Kidney (tissue), 22 donors: Measurements from ENCODE around the gene AP1S3. TPM values are rescaled to one million over a fixed set of nuclear protein-coding genes. Genes with fewer than 3 reads are reported as not detected.

ENCODE experiments used
- DNase-seq, 5 donors: peaks; one replicate each; pipeline ENCODE4 v3.0.0-alpha.2; 2013 to 2020
- FAIRE-seq: peaks from 2 replicates; lab custom pipeline; 2012; peaks lifted over from hg19 to GRCh38; lab: Jason Lieb, UNC
- H3K27ac ChIP-seq, 2 donors: one replicate each; pipeline ENCODE4 v1.7.0; 2013; ENCODE audit warnings: low read depth in 2 of 2, low read length in 2 of 2, inconsistent platforms in 1 of 2
- H3K27me3 ChIP-seq: one replicate; pipeline ENCODE4 v1.7.1; 2013; ENCODE audit warnings: low read length, inconsistent platforms; ENCODE audit not compliant: control insufficient read depth, insufficient read depth
- H3K36me3 ChIP-seq, 3 donors: one replicate each; pipeline versions ENCODE4 v1.7.0 to v1.7.1; 2013; ENCODE audit warnings: low read length in 3 of 3, control low read depth in 1 of 3, inconsistent platforms in 1 of 3; ENCODE audit not compliant: insufficient read depth in 3 of 3, control insufficient read depth in 2 of 3
- H3K4me1 ChIP-seq, 3 donors: one replicate each; pipeline versions ENCODE4 v1.7.0 to v1.7.1; 2013; ENCODE audit warnings: low read length in 3 of 3, inconsistent platforms in 1 of 3, low read depth in 1 of 3; ENCODE audit not compliant: control insufficient read depth in 2 of 3, insufficient read depth in 2 of 3
- H3K4me3 ChIP-seq, 3 donors: one replicate each; pipeline versions ENCODE4 v1.7.0 to v1.8.1; 2013; ENCODE audit warnings: low read length in 3 of 3, control low read depth in 1 of 3, inconsistent platforms in 1 of 3
- H3K9ac ChIP-seq, 3 donors: one replicate each; pipeline versions ENCODE4 v1.7.0 to v1.7.1; 2013; ENCODE audit warnings: low read length in 3 of 3, control low read depth in 1 of 3, inconsistent platforms in 1 of 3
- H3K9me3 ChIP-seq, 3 donors: one replicate each; pipeline versions ENCODE4 v1.7.0 to v1.7.1; 2013; ENCODE audit warnings: low read length in 3 of 3, control low read depth in 1 of 3, inconsistent platforms in 1 of 3; ENCODE audit not compliant: control insufficient read depth in 2 of 3, insufficient read depth in 1 of 3
- intact Hi-C: fragments of 100-400 bp; cut with DNase I; formaldehyde crosslinking; loops from one replicate; pipeline ENCODE4 v1.11.1; 2022
- long read RNA-seq, 10 donors: library from polyadenylated mRNA in 1 of 10; unstranded in 1 of 10; transcript quantifications; one replicate each; pipeline ENCODE4 v2.0.0 and lab custom pipeline, GENCODE V29; 2021 to 2026
- polyA plus RNA-seq: library from polyadenylated mRNA; stranded (reverse); fragments of 350-450 nt; fragmentation: Illumina TruSeq; extraction: RNeasy Lipid Tissue Mini Kit (QIAGEN cat#74804); gene quantifications from one replicate; pipeline ENCODE4 v1.2.3, GENCODE V29; 2014; ENCODE audit warnings: low read depth, low replicate concordance; ENCODE audit not compliant: insufficient read depth
- total RNA-seq: library from RNA; stranded (reverse); fragmentation: NEBNext Ultra II Directional; extraction: Animal tissue kit (Norgen Biotek cat#: 25700); gene quantifications from one replicate; pipeline ENCODE4 v1.2.1, GENCODE V29; 2021
- TF ChIP-seq, protein P1 (sequence below): IDR thresholded peaks from 3 replicates; pipeline ENCODE4 v1.5.1; 2012; ENCODE audit warnings: mild to moderate bottlenecking, moderate library complexity, borderline replicate concordance; ENCODE audit not compliant: insufficient read depth; ENCODE audit errors: extremely low read depth
- donor health status: control.
- donor health status: control.
- donor health status: control.
- donor health status: control.
- donor health status: control.
- donor health status: DM: yes; HTN: yes; CAD: no.
- donor health status: Normal renal cell carcinoma (clear cell type).

AP1S3 gene
- 85.3 TPM for total RNA-seq
- polyA plus RNA-seq, result 2.5 TPM
- long read RNA-seq, donor 1, result 0 reads
- long read RNA-seq, donor 2, partial matches to known transcripts, result 0 of 2 reads
- long read RNA-seq, donor 2, other reads (novel, unspliced or antisense), result 0 of 2 reads
- long read RNA-seq, donor 3, result 0 reads
- long read RNA-seq, donor 4, partial matches to known transcripts, result 0 of 1 reads
- long read RNA-seq, donor 4, other reads (novel, unspliced or antisense), result 0 of 1 reads
- long read RNA-seq, donor 5, result 0 reads
- long read RNA-seq, donor 6, result 0 reads
- long read RNA-seq, donor 7, transcript AP1S3-203 (5 exons, 830 nt), result major isoform, 14 of 30 reads
- long read RNA-seq, donor 7, partial matches to known transcripts, result 0 of 30 reads
- long read RNA-seq, donor 7, other reads (novel, unspliced or antisense), result 16 of 30 reads
- long read RNA-seq, donor 8, partial matches to known transcripts, result 0 of 2 reads
- long read RNA-seq, donor 8, other reads (novel, unspliced or antisense), result 0 of 2 reads
- long read RNA-seq, donor 9, partial matches to known transcripts, result 0 of 1 reads
- long read RNA-seq, donor 9, other reads (novel, unspliced or antisense), result 0 of 1 reads
- long read RNA-seq, donor 10, result 0 reads

GRCh38 chr2:223837287-223838061, at the start of gene AP1S3:
Gene AP1S3 (minus strand): TSS chr2:223837582. CDS start chr2:223837450, 132 bp downstream.
- intact Hi-C loops, result no loop called here
- H3K4me3 ChIP-seq, result peak within 1 kb of the TSS; percentile 48 to 75 (median 69)
- H3K9ac ChIP-seq, result peak within 1 kb of the TSS; percentile 26 to 77 (median 60)
- FAIRE-seq (no peak), DNase-seq (peak; percentile 85 to 95 (median 90))
- H3K4me1 ChIP-seq, result peaks cover 0 to 7% (median 0%) of the 10 kb centered on the region in 3 donors
- H3K27ac ChIP-seq, result peak within 1 kb of the TSS; percentile 33 to 67
- no peaks in the 10 kb centered on the region for H3K27me3 ChIP-seq
- no peaks in the 10 kb centered on the region for H3K36me3 ChIP-seq
- TF ChIP-seq, protein P1, sequence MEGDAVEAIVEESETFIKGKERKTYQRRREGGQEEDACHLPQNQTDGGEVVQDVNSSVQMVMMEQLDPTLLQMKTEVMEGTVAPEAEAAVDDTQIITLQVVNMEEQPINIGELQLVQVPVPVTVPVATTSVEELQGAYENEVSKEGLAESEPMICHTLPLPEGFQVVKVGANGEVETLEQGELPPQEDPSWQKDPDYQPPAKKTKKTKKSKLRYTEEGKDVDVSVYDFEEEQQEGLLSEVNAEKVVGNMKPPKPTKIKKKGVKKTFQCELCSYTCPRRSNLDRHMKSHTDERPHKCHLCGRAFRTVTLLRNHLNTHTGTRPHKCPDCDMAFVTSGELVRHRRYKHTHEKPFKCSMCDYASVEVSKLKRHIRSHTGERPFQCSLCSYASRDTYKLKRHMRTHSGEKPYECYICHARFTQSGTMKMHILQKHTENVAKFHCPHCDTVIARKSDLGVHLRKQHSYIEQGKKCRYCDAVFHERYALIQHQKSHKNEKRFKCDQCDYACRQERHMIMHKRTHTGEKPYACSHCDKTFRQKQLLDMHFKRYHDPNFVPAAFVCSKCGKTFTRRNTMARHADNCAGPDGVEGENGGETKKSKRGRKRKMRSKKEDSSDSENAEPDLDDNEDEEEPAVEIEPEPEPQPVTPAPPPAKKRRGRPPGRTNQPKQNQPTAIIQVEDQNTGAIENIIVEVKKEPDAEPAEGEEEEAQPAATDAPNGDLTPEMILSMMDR, result peak; percentile 26
- H3K9me3 ChIP-seq, result no peaks in the 10 kb centered on the region

DNA sequence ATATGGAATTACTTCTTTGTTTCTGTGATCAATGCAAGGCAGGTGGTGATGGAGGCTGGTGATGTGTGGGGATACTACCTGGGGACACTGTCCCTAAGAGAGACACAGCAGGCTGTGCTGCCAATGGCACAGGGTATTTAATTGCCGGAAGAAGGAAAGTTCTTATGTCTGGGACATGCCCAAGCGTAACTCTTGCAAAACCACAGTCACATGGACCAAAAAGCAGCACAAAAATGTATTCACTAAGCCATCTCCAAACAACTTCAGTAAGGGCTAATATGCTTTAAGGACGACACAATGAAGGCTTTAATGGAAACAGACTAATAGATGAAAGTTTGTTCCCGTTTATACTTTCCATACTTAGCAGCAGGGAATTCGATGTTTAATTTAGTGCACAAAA, 49.7 kb upstream of the AP1S3 start:
- no peak for DNase-seq
- peaks cover 3 to 14% (median 7%) of the 10 kb centered on the region in 3 donors for H3K36me3 ChIP-seq
- H3K9me3 ChIP-seq, result no peaks in the 10 kb centered on the region
- H3K27ac ChIP-seq, result no peak overlapping the region
- H3K4me1 ChIP-seq, result no peaks in the 10 kb centered on the region
- intact Hi-C loops, result no loop called here
- FAIRE-seq, result no peak
- TF ChIP-seq, protein P1, result no peak
- H3K27me3 ChIP-seq, result no peaks in the 10 kb centered on the region
- no peak overlapping the region for H3K4me3 ChIP-seq
- no peak overlapping the region for H3K9ac ChIP-seq

DNA sequence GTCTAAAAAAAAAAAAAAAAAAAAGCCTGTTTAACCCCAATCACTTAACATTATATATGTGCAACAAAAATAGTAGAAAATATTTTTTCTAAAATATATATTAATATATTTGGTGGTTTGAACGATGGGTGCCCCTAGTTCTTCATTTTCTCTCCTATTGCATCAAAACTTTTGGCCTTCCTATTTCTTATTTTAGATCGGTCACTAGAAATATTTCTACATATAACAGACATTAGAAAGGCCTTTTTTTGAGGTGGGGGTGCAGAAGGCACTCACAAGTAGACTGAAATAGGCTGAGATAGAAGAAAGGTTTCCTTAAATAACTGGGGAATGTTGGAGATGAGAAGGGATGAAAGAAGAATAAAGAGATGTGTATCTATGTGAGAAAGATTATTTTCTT, 49.3 kb upstream of the AP1S3 start:
- Histone ChIP-seq H3K27ac (no peak overlapping the region), H3K36me3 (peaks cover 3 to 17% (median 7%) of the 10 kb centered on the region in 3 donors)

More for the DNA sequence above, 49.3 kb upstream of the AP1S3 start:
- TF ChIP-seq, protein P1, result no peak
- Histone ChIP-seq H3K27me3 (no peaks in the 10 kb centered on the region), H3K4me3 (no peak overlapping the region), H3K9me3 (no peaks in the 10 kb centered on the region), H3K9ac (no peak overlapping the region), H3K4me1 (no peaks in the 10 kb centered on the region)
- intact Hi-C loops, result no loop called here
- FAIRE-seq (no peak), DNase-seq (no peak)
